ENCODE measurements around the gene ATOH1.

ATOH1 gene

DNA sequence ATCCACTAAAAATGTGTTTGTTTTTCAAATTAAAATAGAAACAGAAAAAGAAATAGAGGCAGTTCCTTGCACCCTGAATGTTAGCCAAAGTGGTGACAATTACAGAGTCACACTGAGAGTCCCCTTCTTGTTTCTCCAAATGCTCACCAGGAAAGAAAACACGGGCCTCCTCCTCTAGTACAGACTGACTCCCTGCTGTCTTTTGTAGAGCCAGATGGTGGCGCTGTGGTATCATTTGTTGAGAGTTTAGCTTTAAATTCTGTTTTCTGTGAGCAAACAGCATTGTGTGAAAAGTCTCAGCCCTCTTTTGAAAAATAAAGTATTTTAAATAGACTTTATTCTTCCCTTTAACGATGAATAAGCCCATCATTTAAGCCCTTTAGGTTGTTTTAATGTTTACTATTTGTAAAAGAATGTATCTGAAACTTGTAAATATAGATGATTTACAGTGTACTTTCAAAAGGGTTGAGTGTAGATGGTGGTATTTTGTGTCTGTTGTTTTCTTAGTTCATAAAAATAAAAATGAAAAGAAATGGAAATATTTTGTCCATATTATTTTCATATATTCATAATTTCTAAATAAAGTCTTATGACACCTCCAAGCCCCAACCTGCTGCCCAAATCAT is 36.9 kb upstream of the ATOH1 start:
- TF ChIP-seq, protein P1, sequence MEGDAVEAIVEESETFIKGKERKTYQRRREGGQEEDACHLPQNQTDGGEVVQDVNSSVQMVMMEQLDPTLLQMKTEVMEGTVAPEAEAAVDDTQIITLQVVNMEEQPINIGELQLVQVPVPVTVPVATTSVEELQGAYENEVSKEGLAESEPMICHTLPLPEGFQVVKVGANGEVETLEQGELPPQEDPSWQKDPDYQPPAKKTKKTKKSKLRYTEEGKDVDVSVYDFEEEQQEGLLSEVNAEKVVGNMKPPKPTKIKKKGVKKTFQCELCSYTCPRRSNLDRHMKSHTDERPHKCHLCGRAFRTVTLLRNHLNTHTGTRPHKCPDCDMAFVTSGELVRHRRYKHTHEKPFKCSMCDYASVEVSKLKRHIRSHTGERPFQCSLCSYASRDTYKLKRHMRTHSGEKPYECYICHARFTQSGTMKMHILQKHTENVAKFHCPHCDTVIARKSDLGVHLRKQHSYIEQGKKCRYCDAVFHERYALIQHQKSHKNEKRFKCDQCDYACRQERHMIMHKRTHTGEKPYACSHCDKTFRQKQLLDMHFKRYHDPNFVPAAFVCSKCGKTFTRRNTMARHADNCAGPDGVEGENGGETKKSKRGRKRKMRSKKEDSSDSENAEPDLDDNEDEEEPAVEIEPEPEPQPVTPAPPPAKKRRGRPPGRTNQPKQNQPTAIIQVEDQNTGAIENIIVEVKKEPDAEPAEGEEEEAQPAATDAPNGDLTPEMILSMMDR (IDR thresholded peaks at IDR 0.05; ENCODE audit: low read depth, low read length), result peak; percentile 82
- peak; percentile 58 to 65 for DNase-seq (ENCODE audit: low read depth in 2 of 2)
- no peak overlapping the region for H3K4me3 ChIP-seq (replicated peaks in 1 of 2; ENCODE audit: low read depth in 2 of 2, low read length in 2 of 2)

DNA sequence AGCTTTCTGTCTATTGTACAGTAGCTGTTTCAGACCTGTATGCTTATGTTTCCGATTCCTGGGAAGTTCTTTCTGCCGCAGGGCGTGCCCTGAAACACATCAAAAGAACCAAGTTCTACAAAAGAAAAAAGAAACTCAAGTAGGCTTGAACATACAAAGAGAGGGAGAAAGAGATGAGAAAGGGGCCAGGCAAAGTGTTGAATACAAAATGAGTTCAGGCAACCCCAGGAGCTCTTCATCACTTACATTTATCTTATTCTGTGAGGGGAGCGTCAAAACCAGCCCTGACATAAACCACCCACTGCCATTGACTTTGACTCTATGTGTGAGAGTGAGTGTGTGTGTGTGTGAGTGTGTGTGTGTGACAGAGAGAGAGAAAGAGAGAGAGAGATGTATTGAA is 26.5 kb upstream of the ATOH1 start:
- H3K4me3 ChIP-seq (replicated peaks in 1 of 2; ENCODE audit: low read depth in 2 of 2, low read length in 2 of 2), result no peak overlapping the region
- DNase-seq (ENCODE audit: low read depth in 2 of 2), result no peak
- TF ChIP-seq, protein P1 (IDR thresholded peaks at IDR 0.05; ENCODE audit: low read depth, low read length), result no peak

DNA sequence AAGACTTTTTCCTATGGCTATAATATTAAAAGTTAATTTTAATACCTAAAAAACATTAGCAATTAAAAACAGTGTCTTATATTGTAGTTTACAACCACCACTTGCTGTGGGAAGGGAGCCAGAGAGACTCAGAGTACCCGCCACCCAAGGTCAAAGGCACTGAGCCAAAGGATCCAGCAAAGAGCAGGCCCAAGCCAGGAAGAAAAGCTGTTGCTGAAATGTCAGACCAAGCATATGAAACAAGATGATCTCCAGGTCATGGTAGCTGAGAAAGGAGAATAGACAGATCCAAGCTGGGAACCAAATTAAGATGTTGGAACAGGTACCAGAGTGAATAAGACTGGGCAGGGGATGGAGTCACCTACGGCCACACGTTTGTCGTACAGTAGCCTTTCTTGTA is 18.8 kb upstream of the ATOH1 start:
- TF ChIP-seq, protein P1 (IDR thresholded peaks at IDR 0.05; ENCODE audit: low read depth, low read length), result no peak
- no peak overlapping the region for H3K4me3 ChIP-seq (replicated peaks in 1 of 2; ENCODE audit: low read depth in 2 of 2, low read length in 2 of 2)
- DNase-seq (ENCODE audit: low read depth in 2 of 2), result no peak

DNA sequence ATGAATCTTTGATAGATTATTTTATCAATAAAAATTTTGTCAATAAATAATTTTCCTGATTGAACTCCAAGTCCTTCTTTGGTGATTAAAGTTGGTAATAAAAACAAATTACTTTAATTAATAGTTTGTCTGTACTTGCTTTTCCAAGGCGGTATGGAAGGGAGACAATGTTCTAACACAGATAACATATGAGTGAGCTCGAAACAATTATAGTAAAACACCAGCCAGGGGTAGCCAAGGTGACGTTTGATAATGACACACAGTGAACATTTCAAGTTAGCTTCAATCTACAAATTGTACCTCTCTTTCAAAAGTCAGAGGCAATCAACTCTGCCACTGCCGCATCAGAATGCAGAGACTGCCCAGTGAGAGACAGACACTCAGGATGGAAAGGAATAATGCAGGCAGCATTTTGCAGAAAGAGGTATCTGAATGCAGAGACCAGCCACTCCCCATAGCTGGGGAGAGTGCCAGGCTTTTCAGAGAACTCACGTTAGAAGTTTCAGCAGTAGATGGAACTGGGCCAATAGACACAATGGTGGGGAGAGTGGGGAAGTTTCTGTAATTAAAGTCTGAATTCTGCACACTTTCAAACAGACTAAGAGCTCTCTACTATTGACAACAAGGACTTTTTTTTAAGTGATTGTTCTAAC is 18.1 kb upstream of the ATOH1 start:
- H3K4me3 ChIP-seq (replicated peaks in 1 of 2; ENCODE audit: low read depth in 2 of 2, low read length in 2 of 2), result no peak overlapping the region
- DNase-seq (ENCODE audit: low read depth in 2 of 2), result no peak
- TF ChIP-seq, protein P1 (IDR thresholded peaks at IDR 0.05; ENCODE audit: low read depth, low read length), result no peak

DNA sequence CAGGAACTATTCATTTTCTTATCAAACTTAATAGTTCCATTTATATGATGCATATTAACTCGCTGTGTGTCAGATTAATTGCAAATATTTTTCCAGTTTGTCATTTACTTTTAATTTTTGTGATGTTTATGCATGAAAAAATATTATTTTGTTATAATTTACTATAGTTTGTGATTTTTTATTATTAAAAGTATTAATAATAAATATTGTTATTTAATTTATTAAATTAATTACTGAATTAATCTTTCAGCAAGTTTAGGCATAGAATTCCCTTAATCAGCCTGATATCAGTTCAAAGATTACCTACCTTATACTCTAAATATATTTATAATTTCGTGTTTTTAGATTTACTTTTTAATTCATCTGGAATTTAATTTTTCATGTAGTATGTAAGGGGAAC is 15.5 kb upstream of the ATOH1 start:
- TF ChIP-seq, protein P1 (IDR thresholded peaks at IDR 0.05; ENCODE audit: low read depth, low read length), result no peak
- no peak for DNase-seq (ENCODE audit: low read depth in 2 of 2)
- no peak overlapping the region for H3K4me3 ChIP-seq (replicated peaks in 1 of 2; ENCODE audit: low read depth in 2 of 2, low read length in 2 of 2)

DNA sequence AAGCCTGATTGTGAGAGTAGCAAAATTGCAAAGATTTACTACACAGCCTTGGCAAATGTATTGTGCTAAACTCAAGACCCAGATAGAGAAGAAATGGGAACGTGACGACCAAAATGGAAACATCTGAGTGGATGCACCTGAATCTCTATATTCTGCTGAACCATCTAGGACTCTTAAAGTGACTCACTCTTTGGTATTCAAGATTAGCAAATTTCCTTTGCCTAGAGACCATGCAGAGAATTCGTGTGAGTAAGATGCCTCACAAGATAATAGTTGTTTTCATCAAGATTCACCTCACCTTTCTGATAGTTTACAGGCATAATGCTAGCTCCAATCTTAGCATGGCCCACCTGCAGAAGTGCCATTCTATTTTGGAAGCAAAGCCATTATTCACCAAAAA is 14.4 kb upstream of the ATOH1 start:
- TF ChIP-seq, protein P1 (IDR thresholded peaks at IDR 0.05; ENCODE audit: low read depth, low read length), result no peak
- no peak for DNase-seq (ENCODE audit: low read depth in 2 of 2)
- H3K4me3 ChIP-seq (replicated peaks in 1 of 2; ENCODE audit: low read depth in 2 of 2, low read length in 2 of 2), result no peak overlapping the region

Data from cardiac fibroblast (primary cell).